GM21737 (cell line): ENCODE results near the gene DNAH17.

Source experiments
- ATAC-seq: cut with Tn5 transposase; IDR thresholded peaks from one replicate; pipeline ENCODE4 v1.9.1; 2021; ENCODE audit warnings: mild to moderate bottlenecking, moderate library complexity; ENCODE audit not compliant: unreplicated experiment

DNAH17 gene, protein sequence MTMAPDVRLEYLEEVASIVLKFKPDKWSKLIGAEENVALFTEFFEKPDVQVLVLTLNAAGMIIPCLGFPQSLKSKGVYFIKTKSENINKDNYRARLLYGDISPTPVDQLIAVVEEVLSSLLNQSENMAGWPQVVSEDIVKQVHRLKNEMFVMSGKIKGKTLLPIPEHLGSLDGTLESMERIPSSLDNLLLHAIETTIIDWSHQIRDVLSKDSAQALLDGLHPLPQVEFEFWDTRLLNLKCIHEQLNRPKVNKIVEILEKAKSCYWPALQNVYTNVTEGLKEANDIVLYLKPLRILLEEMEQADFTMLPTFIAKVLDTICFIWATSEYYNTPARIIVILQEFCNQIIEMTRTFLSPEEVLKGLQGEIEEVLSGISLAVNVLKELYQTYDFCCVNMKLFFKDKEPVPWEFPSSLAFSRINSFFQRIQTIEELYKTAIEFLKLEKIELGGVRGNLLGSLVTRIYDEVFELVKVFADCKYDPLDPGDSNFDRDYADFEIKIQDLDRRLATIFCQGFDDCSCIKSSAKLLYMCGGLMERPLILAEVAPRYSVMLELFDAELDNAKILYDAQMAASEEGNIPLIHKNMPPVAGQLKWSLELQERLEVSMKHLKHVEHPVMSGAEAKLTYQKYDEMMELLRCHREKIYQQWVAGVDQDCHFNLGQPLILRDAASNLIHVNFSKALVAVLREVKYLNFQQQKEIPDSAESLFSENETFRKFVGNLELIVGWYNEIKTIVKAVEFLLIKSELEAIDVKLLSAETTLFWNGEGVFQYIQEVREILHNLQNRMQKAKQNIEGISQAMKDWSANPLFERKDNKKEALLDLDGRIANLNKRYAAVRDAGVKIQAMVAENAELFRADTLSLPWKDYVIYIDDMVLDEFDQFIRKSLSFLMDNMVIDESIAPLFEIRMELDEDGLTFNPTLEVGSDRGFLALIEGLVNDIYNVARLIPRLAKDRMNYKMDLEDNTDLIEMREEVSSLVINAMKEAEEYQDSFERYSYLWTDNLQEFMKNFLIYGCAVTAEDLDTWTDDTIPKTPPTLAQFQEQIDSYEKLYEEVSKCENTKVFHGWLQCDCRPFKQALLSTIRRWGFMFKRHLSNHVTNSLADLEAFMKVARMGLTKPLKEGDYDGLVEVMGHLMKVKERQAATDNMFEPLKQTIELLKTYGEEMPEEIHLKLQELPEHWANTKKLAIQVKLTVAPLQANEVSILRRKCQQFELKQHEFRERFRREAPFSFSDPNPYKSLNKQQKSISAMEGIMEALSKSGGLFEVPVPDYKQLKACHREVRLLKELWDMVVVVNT (N-terminal part only)

DNA sequence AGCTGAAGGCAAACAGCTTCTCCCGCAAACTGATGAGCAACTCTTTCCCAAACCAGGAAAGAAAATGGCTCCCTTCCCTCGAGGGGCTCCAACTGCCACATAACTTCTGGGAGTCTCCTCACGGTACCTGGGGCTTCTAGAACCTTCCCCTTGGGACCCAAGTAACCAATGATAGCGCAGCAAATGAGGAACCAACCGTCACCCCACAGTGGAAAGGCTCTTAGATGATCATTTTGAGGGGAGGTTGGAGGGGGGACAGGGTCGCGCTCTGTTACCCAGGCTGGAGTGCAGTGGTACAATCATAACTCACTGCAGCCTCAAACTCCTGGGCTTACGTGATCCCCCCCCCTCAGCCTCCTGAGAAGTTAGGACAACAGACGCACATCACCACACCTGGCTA, at the start of gene DNAH17:
TSS of gene DNAH17 (minus strand) at position 101 of the 400 bp plus-strand sequence. CDS start 2,339 bp downstream, outside the sequence.
- no peak for ATAC-seq

DNA sequence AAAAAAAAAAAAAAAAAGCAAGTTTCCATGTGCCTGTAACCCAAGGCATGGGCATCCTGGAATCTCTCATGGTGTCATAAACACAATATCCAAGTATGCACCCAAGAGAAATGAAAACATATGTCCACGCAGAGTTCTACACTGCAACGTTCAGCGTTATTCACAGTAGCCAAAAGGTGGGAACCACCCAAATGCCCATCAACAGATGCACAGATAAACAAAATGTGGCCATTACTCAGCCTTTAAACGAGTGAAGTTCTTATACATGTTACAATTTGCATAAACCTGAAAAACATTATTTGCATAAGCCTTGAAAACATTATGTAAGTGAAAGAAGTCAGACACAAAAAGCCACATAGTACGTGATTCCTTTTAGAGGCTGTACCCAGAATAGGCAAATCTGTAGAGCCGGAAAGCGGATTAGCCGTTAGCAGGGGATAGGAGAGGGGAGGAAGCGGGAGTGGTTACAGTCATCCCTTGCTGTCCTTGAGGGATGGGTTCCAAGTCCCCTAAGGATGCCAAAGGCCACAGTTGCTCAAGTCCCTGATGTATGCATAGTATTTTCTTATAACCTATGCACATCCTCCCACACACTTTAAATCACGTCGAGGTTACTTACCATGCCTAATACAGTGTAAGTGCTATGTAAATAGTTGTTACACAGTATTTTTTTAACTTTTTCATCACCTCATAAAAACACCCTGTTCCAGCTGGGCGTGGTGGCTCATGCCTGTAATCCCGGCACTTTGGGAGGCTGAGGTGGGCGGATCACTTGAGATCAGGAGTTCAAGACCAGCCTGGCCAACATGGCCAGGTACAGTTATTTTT, 47.3 kb upstream of the DNAH17 start:
- ATAC-seq = no peak

DNA sequence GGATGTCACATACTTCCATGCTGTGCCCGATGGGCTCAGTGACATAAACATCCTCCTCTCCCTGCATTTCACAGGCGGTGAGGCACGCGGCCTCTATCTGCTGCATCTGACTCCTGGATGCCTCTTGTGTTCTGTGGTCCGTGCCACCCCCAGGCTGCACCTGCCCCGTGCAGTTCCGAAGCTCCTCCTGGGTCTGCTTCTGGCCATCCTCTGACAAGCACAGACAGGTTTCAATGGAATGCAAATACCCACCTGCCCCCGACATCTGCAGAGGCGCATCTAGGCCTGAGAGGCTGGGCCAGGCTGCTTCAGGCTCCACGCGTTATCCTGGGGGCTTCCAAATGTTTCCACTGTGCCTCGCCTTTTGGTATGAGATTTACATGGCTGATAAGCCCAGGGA, 46.3 kb upstream of the DNAH17 start:
- no peak for ATAC-seq

DNA sequence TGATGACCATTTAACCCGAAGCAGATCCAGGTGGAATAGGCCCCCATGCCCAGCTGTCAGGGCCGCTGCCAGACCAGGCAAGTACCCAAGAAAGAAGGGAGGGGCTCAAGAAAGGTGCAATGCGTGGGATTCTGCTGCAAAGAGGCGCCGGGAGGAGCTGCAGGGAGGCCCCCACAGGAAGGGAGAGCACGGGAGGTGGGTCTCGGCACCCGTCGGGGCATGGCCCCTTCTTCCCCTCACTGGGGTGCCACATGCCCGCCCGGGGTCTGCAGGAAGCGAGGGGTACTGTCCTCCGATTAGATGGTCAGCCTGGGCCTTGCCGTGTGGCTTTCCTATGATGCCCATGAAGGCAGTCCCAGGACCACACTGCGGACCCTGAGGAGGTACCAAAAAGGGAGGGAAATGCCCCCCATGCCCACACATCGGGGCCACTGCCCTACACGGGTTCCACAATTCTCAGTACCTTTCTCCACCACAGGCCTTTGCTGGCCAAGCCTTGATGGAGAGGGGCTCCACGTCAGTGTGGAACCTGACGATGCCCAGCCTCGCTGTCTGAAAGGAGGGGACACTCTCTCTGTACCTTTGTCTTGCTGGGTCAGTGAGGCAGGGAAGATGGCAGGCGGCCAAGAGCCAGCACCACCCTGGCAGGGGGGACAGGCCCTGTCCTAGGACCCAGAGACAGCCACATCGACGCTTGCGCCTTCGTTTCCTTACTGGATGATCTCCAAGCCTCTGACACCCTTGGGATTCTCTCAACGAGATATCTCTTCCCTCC, 45.5 kb upstream of the DNAH17 start:
- ATAC-seq = no peak

DNA sequence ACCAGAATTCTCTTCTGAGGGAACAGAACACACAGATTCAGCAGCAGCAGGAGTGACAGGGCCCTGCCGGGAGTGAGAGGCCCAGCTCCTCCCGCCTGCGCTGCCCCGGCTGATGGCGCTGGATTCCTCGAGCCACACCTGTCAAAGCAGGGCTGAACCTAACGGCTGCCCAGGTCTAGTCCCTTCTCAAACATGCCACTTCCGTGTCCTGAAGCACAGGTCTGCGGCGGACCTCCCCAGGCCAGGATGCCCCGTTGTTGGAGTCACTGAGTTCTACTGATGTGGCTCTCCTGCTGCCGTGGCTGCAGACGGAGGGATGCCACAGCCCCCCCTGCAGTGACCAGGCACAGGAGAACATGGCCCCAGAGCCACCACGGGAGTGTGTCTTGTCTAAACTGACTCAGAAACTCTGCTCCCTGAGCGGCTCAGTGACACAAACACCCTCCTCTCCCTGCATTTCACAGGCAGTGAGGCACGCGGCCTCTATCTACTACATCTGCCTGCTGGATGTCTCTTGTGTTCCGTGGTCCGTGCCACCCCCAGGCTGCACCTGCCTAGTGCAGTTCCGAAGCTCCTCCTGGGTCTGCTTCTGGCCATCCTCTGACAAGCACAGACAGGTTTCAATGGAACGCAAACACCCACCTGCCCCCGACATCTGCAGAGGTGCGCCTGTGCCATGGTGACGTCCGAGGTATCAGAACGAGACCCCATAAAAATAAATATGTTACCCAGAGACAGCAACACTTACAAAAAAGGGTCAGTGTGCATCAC, 44.7 kb upstream of the DNAH17 start:
- no peak for ATAC-seq

DNA sequence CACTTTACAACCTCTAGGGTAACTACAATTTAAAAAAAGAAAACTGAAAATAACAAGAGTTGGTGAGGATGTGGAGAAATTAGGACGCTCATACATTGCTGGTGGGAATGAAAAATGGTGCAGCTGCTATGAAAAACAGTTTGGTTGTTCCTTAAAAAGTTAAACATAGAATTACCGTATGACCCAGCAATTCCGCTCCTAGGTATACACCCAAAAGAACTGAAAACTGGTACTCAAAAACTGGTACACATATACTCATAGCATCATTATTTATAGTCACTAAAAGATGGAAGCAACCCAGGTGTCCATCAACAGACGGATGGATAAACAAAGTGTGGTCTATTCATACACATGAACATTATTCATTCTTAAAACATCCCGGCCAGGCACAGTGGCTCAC, 42.9 kb upstream of the DNAH17 start:
- no peak for ATAC-seq

DNA sequence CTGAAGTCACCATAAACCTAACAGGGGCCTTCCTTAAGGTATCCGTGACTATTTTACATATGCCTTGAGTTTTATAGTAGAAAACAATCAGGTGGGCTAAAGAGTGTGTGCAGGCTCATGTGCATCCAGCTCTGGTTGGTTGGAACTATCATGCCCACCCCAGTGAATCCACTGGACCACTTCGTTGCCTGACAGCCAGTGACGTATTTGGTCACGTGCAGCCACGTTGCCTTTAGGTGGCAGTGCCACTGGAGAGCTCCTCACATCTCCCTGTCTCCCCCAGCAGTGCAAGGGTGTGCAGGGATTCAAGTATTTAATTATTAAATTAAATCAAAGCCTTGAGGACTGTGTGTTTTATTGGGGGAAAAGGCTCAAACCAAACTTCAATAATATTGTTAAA, 42.1 kb upstream of the DNAH17 start:
- no peak for ATAC-seq

DNA sequence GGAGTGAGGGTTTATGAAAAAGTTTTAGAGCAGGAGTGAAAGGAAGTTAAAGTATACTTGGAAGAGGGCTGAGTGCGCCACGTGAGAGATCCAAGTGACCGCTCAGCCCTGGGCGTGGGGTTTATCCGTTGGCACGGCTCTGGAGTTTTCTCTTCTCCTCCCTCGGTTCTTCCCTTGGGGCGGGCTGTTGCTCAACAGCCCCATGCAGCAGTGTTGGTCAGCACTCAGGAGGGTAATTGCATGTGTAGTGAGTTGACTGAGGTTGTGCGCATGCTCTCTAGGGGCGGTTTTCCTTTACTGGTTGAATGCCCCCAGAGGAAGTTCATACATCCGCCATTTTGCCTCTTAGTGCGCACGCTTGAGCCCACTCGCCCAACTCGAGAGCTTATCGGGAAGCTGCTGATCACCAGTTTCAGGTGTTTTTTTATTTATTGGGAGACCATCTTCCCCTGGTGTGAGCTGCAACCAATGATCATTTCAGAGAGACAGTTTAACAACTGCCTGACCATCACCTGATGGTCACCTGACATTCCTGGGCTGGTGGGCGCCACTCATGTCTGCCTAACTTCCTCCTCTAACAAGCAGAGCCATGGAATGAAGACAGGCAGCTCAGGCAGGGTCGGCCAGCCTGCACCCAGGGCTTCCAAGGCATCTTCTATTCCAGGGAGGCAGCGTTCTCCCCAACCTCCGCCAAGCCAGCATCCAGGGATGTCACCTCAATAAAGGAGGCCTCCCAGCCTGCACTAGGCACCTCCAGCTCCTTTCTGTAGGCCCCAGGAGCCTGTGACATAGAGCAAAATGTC, 41.3 kb upstream of the DNAH17 start:
- no peak for ATAC-seq

DNA sequence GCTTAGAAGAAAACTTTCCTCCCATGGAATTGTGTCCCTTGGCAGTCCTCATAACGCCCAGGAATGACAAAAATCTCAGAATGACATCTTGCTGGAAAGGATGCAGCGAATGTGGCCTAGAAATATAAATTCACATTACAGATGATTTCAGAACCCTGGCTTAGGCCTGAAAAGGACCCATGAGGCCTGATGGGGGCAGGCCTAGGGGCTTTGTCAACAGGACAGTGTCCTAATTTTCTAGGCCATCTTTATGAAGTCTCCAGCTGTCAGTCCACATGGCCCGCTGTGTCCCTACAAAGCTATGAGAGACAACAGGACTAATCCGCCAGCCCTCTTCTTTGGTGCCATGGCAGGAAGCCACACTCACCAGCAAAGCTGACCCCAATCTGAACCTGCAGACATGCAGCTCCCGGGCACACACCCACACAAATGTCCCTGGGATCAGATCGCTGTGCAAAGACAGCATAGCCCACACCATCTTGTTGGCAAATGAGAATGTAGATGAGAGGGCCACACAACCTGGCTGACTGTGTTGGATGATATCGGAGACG, 40.4 kb upstream of the DNAH17 start:
- ATAC-seq = no peak

DNA sequence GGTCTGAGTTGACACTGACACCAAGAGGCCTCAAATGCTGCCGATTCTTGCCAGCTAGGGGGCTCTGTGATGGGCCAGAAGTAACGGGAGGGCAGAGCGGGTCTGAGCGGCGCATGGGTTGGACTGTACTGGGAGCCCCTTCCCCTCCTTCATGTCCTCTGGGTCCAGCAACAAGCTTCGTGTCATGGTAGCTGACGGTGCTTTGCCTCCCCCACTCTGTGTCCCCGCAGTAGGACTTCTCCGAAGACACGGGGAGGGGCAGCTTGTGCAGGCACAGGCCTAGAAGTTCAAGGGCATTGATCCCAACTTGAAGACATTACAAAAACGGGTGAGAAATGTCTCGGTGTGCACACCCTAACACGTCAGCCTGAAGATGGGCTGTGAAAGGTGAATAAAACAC, 39.8 kb upstream of the DNAH17 start:
- ATAC-seq = no peak

DNA sequence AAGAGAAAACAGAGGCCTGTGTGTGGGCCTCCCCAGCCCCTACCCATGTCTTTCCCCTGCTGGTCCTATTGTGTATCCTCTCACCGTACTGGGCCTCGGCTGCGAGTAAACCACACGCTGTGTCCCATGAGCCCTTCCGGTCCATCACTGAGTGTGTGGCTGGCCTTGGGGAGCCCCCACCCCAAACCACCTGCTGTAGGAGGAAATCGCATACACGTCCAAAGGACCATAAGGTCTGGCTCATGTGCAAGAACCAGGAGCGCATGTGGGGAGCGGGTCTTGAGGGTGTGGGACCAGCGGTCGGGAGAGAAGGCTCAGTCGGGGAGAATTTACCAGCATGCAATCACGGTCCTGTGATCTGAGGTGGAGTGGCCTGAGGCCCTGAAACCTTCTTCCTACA, 38.4 kb upstream of the DNAH17 start:
- ATAC-seq = no peak

DNA sequence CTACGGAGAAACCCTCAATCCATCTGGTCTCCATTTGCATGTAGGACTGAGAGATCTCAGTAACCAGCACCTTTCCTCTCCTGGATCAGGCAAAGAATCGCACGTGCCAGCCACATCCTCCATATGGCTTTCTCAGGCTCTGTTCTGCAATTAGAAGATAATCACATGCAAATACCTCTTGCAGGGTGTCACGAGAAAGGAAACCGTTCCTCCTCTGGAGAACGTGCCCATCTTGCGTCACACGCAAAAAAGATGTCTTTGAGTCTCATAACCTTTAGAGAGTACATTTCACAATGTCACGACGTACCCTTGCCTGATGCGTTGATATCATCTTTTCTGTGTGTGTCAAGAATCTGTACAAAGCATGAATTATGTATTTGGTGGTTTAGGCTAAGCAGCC, 36.2 kb upstream of the DNAH17 start:
- ATAC-seq = no peak

DNA sequence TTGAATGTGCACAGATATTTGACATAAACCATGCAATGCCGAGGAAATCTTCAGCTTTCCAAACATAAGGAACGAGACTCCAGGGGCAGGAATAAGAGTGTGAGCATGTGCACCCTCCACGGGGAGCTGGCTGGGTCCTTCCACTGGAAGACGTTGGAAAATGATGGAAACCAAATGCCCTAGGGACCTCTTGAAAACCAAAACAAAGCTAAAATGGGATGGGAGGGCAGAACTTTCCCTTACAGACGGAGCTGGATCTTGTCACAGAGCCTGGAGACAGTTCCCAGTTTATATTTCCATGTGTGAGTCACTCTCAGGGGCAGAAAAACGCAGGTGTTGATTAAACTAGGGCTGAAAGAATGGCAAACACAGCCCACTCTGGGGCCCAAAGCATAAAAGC, 34.4 kb upstream of the DNAH17 start:
- no peak for ATAC-seq

DNA sequence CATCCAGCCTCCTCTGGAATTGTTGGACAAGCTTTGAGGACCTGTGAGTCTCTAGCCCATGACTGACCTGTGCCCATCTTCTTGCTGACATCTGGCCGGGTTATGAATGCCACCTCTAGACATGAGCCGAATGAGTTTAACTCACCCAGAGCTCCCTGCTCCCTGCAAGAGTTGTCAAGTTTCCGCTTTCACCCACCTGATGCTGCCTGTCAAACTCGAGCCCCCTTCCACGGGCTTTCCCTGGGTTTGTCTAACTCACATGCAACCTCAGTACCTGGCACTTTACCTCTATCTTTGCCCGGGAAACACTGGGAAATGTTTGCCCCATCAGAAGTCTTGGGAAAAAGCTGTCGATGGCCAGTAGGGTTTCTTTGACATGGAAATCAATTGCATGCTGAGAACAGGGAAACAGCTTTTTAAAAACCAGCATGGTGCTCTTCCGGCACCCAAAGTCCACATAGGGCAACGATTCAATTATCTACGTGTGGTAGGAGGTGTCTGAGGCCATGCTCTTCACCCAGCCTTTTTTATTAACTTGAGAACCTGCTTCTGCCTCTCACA, 33.8 kb upstream of the DNAH17 start:
- no peak for ATAC-seq

DNA sequence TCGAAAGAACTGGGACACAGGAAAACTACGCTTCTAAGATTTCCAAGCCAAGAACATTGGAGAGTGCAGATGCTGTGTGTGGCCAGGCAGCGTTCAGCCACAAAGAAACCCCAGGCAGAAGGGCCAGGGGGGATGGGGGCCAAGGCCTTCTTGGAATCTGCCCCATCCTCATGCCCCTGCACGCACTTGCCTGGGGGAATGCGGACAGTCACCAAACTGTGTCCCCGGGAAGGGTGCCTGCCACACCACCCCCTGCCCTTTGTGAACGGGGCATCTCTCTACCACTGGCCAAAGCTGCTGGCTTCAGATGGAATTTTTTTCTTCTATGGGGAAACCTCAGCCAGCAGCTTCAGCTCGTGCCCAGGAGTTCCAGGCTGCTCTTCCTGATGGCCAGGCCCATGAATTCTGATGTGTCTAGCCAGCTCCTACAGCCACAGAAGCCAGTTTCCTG, 32.0 kb upstream of the DNAH17 start:
- no peak for ATAC-seq

DNA sequence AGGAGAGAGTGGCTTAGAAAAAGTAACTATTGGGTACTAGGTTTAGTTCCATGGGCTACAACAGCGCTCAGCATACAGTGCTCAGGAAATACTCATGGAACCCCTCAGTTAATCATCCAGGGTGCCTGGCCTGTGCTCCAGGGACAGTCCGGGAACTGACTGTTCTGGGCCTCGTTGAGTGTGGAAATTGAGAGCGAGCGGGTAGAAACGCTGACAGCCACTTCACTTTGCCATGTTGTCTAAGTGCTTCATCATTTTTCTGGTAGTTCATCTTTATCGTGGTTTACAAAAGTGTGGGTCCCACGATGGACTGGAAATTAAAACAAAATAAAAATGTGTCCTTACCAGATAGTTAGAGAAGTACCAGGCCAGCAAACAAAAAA, 31.6 kb upstream of the DNAH17 start:
- no peak for ATAC-seq

DNA sequence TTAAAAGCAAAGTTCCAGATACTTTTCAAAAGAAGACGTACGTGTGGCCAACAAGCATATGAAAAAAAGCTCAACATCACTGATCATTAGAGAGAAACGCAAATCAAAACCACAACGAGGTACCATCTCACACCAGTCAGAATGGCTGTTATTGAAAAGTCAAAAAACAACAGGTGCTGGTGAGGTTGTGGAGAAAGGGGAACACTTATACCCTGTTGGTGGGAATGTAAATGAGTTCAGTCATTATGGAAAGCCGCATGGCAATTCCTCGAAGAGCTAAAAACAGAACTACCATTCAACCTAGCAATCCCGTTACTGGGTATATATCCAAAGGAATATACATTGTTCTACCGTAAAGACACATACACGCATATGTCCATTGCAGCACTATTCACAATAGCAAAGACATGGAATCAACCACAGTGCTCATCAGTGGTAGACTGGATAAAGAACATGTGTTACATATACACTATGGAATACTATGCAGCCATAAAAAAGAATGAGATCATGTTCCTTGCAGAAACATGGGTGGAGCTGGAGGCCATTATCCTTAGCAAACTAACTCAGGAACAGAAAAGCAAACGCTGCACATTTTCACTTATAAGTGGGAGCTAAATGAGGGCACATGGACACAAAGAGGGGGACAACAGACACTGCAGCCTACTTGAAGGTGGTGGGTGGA, 31.1 kb upstream of the DNAH17 start:
- no peak for ATAC-seq
